Vagina (tissue), 2 donors: ENCODE results near the gene HSBP1L1.

Source experiments
- CTCF ChIP-seq, 3 experiments: fragments of 450-650 bp in 2 of 3; fragments of 200-600 bp in 1 of 3; sonication (generic) in 1 of 3; IDR thresholded peaks; one replicate each; pipeline ENCODE4 v1.5.1; 2017 to 2019; ENCODE audit warnings: antibody characterized with exemption in 3 of 3, mild to moderate bottlenecking in 2 of 3, moderate library complexity in 2 of 3
- POLR2A ChIP-seq, 2 donors: fragments of 450-650 bp; IDR thresholded peaks; one replicate each; pipeline ENCODE4 v1.6.1; 2017; ENCODE audit warnings: antibody characterized with exemption in 2 of 2, mild to moderate bottlenecking in 2 of 2, moderate library complexity in 2 of 2
- POLR2AphosphoS5 ChIP-seq, 2 donors: sonication (generic); formaldehyde crosslinking; IDR thresholded peaks; one replicate each; pipeline ENCODE4 v1.9.0; 2017; ENCODE audit warnings: antibody characterized with exemption in 2 of 2, mild to moderate bottlenecking in 2 of 2, low read depth in 1 of 2; ENCODE audit not compliant: insufficient read depth in 1 of 2

- TF ChIP-seq POLR2A (IDR thresholded peaks at IDR 0.05), result no peak
- no peak for TF ChIP-seq CTCF (IDR thresholded peaks at IDR 0.05)
- TF ChIP-seq POLR2AphosphoS5 (IDR thresholded peaks at IDR 0.05; ENCODE audit: insufficient read depth in 1 of 2, low read depth in 1 of 2), result no peak
These were observed at the start of gene HSBP1L1 for GRCh38 chr18:79964330-79965118.
